HCT116 (cell line): ENCODE data around the gene SDSL. TPM values are rescaled to one million over a fixed set of nuclear protein-coding genes. Genes with fewer than 3 reads are reported as not detected.

ENCODE experiments used
- ATAC-seq: fragments of 200-7000 bp; cut with Tn5 transposase; 2 replicates; pipeline ENCODE4 v1.9.1; 2020; ENCODE audit warnings: mild to moderate bottlenecking, moderate library complexity
- BruUV-seq: library from RNA; stranded (reverse); fragments of 400-500 nt; replicated peaks from 2 replicates; lab custom pipeline; 2021; lab: Mats Ljungman, UMichigan
- CTCF ChIA-PET: fragments of 300-600 bp; sonication (Branson Sonifier 250); formaldehyde crosslinking; loops from one replicate; lab custom pipeline; 2021; ENCODE audit warnings: antibody characterized with exemption; lab: Charles Lee
- POLR2A ChIA-PET: fragments of 300-600, 350-600 bp; sonication (Branson Sonifier 250); formaldehyde crosslinking; loops from one replicate; lab custom pipeline; 2021; ENCODE audit warnings: antibody characterized with exemption; lab: Charles Lee
- RAD21 ChIA-PET, 2 experiments: fragments of 300-600 bp; sonication (Branson Sonifier 250); formaldehyde crosslinking; loops; one replicate each; lab custom pipeline; 2023; ENCODE audit warnings: low total read pairs in 2 of 2; ENCODE audit not compliant: uncharacterized antibody in 2 of 2, unreplicated experiment in 2 of 2, low non-redundant PET in 1 of 2; lab: Charles Lee
- DNase-seq: peaks from one replicate; pipeline ENCODE4 v3.0.0-alpha.2; 2010; ENCODE audit warnings: low read depth, low spot score
- H2AFZ ChIP-seq: fragments of 200-600 bp; shearing (Covaris generic), sonication (generic); 2 replicates; pipeline ENCODE4 v1.6.1; 2017; ENCODE audit warnings: low read depth, mixed run types, mixed read lengths, antibody characterized with exemption, low read length; ENCODE audit not compliant: poor library complexity, severe bottlenecking
- H3K27ac ChIP-seq: 2 replicates; pipeline ENCODE4 v1.5.1; 2012; ENCODE audit warnings: low read depth, low read length
- H3K27me3 ChIP-seq: fragments of 200-600 bp; sonication (generic); 2 replicates; pipeline ENCODE4 v1.6.1; 2016; ENCODE audit warnings: mixed run types, low read length, mixed read lengths; ENCODE audit not compliant: insufficient read depth
- H3K36me3 ChIP-seq, 2 experiments: fragments of 200-500 bp in 1 of 2; fragments of 200-600 bp in 1 of 2; sonication (Bioruptor generic) in 1 of 2; sonication (generic) in 1 of 2; 2 replicates each; pipeline versions ENCODE4 v1.5.1 to v1.6.1; 2014 to 2016; ENCODE audit warnings: low read length in 2 of 2, inconsistent platforms in 1 of 2, mixed read lengths in 1 of 2, mixed run types in 1 of 2; ENCODE audit not compliant: insufficient read depth in 2 of 2, control insufficient read depth in 1 of 2
- H3K4me1 ChIP-seq, 2 experiments: fragments of 200-600 bp in 1 of 2; sonication (generic) in 1 of 2; 2 replicates each; pipeline versions ENCODE4 v1.5.1 to v1.6.1; 2012 to 2017; ENCODE audit warnings: low read length in 2 of 2, inconsistent platforms in 1 of 2, mild to moderate bottlenecking in 1 of 2, mixed read lengths in 1 of 2, mixed run types in 1 of 2, moderate library complexity in 1 of 2; ENCODE audit not compliant: insufficient read depth in 2 of 2, control insufficient read depth in 1 of 2
- H3K4me2 ChIP-seq: fragments of 200-600 bp; sonication (generic); 2 replicates; pipeline ENCODE4 v1.6.1; 2017; ENCODE audit warnings: mixed run types, low read length, mixed read lengths
- H3K4me3 ChIP-seq, 2 experiments: fragments of 200-600 bp in 1 of 2; sonication (generic) in 1 of 2; replicated peaks in 1 of 2; 2 replicates each; pipeline ENCODE4 v1.5.1; 2011 to 2016; ENCODE audit warnings: low read length in 2 of 2, control low read depth in 1 of 2, low read depth in 1 of 2, mild to moderate bottlenecking in 1 of 2, mixed read lengths in 1 of 2, mixed run types in 1 of 2
- H3K79me2 ChIP-seq: fragments of 200-600 bp; sonication (generic); 2 replicates; pipeline ENCODE4 v1.6.1; 2017; ENCODE audit warnings: mild to moderate bottlenecking, mixed run types, low read length, moderate library complexity, mixed read lengths; ENCODE audit not compliant: insufficient read depth
- H3K9ac ChIP-seq: fragments of 200-600 bp; sonication (generic); 2 replicates; pipeline ENCODE4 v1.6.1; 2016; ENCODE audit warnings: low read length, mixed read lengths
- H3K9me2 ChIP-seq: fragments of 200-600 bp; sonication (generic), shearing (Covaris generic); 2 replicates; pipeline ENCODE4 v1.6.1; 2017; ENCODE audit warnings: mixed run types, mild to moderate bottlenecking, moderate library complexity; ENCODE audit not compliant: insufficient read depth
- H3K9me3 ChIP-seq, 2 experiments: fragments of 200-500 bp in 1 of 2; fragments of 200-600 bp in 1 of 2; sonication (Bioruptor generic) in 1 of 2; sonication (generic) in 1 of 2; 2 replicates each; pipeline ENCODE4 v1.6.1; 2014 to 2017; ENCODE audit warnings: low read length in 2 of 2, mixed read lengths in 2 of 2, inconsistent platforms in 1 of 2, low read depth in 1 of 2, mild to moderate bottlenecking in 1 of 2, mixed run types in 1 of 2, moderate library complexity in 1 of 2; ENCODE audit not compliant: control insufficient read depth in 1 of 2, insufficient read depth in 1 of 2
- H4K20me1 ChIP-seq: fragments of 200-600 bp; sonication (generic), shearing (Covaris generic); 2 replicates; pipeline ENCODE4 v1.6.1; 2017; ENCODE audit warnings: mixed run types, mild to moderate bottlenecking, moderate library complexity; ENCODE audit not compliant: insufficient read depth
- CEBPB ChIP-seq: IDR thresholded peaks from 2 replicates; pipeline ENCODE4 v1.6.1; 2012; ENCODE audit warnings: low read depth
- EGR1 ChIP-seq: IDR thresholded peaks from 2 replicates; pipeline ENCODE4 v1.6.1; 2012; ENCODE audit warnings: low read depth
- ELF1 ChIP-seq: IDR thresholded peaks from 2 replicates; pipeline ENCODE4 v1.6.1; 2012; ENCODE audit warnings: low read depth, borderline replicate concordance
- EZH2phosphoT487 ChIP-seq: fragments of 200-600 bp; IDR thresholded peaks from 2 replicates; pipeline ENCODE4 v1.6.1; 2018; ENCODE audit warnings: antibody characterized with exemption, borderline replicate concordance
- JUND ChIP-seq: IDR thresholded peaks from 2 replicates; pipeline ENCODE4 v1.6.1; 2012
- POLR2A ChIP-seq: IDR thresholded peaks from 2 replicates; pipeline ENCODE4 v1.7.0; 2011; ENCODE audit warnings: borderline replicate concordance; ENCODE audit not compliant: insufficient read depth, insufficient read length; ENCODE audit errors: extremely low read depth
- POLR2AphosphoS5 ChIP-seq: IDR thresholded peaks from 2 replicates; pipeline ENCODE4 v1.6.1; 2011; ENCODE audit warnings: mild to moderate bottlenecking, low read depth, low read length, moderate library complexity
- RAD21 ChIP-seq: IDR thresholded peaks from 2 replicates; pipeline ENCODE4 v1.6.1; 2012; ENCODE audit warnings: low read depth, mild to moderate bottlenecking
- SIN3A ChIP-seq: IDR thresholded peaks from 2 replicates; pipeline ENCODE4 v1.6.1; 2012; ENCODE audit warnings: low read depth
- SP1 ChIP-seq: IDR thresholded peaks from 2 replicates; pipeline ENCODE4 v1.6.1; 2012; ENCODE audit warnings: low read depth
- YY1 ChIP-seq: IDR thresholded peaks from 2 replicates; pipeline ENCODE4 v1.6.1; 2011; ENCODE audit warnings: low read length, low read depth, moderate library complexity, mild to moderate bottlenecking; ENCODE audit not compliant: insufficient replicate concordance; ENCODE audit errors: extremely low read depth
- ZNF274 ChIP-seq: fragments of 200-500 bp; sonication (Bioruptor generic); IDR thresholded peaks from 2 replicates; pipeline ENCODE4 v1.6.1; 2014; ENCODE audit warnings: mild to moderate bottlenecking, low read depth, low read length, inconsistent platforms
- intact Hi-C: fragments of 100-400 bp; cut with micrococcal nuclease; formaldehyde crosslinking; loops from 2 replicates; pipeline ENCODE4 v1.10.0; 2022
- total RNA-seq: library from RNA; stranded (reverse); gene quantifications from one replicate; pipeline ENCODE4 v1.2.1, GENCODE V29; 2021; ENCODE audit not compliant: unreplicated experiment
- TF ChIP-seq, protein P1 (sequence below), 3 experiments: fragments of 200-600 bp in 1 of 3; sonication (generic) in 1 of 3; IDR thresholded peaks in 2 of 3; conservative IDR thresholded peaks in 1 of 3; 2 replicates each; pipeline ENCODE4 v1.5.1; 2012 to 2017; ENCODE audit warnings: low read depth in 2 of 3, low read length in 2 of 3, antibody characterized with exemption in 1 of 3, borderline replicate concordance in 1 of 3, control low read depth in 1 of 3, mild to moderate bottlenecking in 1 of 3, mixed read lengths in 1 of 3, mixed run types in 1 of 3, moderate library complexity in 1 of 3; ENCODE audit not compliant: insufficient read depth in 1 of 3
- TF ChIP-seq, protein P2 (sequence below): IDR thresholded peaks from 2 replicates; pipeline ENCODE4 v1.6.1; 2012
- TF ChIP-seq, protein P3 (sequence below): IDR thresholded peaks from 2 replicates; pipeline ENCODE4 v1.6.1; 2012

The SDSL gene
- total RNA-seq, 1 experiment from 2014 or later = 19.1 TPM

DNA sequence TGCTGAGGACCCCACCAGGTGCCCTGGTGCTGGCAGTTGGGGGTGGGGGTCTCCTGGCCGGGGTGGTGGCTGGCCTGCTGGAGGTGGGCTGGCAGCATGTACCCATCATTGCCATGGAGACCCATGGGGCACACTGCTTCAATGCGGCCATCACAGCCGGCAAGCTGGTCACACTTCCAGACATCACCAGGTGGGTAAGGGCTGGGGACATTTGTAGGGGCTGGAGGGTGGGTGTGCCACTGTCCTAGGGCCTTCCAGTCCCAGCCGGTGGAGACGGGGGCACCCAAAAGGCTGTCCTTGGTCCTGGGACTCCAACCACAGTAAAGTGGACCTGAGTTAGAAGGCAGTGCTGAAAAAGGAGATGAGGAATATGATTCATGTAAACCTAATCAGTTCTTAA is 13.2 kb downstream of the SDSL start:
- POLR2A ChIA-PET = interaction anchor here (1.7 kb wide), 1 partner anchor 13 kb away, joined by 4 read pairs; the partner anchor contains the start of gene SDSL
- no peak for DNase-seq
- CTCF ChIA-PET = interaction anchor here (1.7 kb wide), 1 partner anchor 10 kb away, joined by 4 read pairs; no protein-coding TSS in a partner anchor

DNA sequence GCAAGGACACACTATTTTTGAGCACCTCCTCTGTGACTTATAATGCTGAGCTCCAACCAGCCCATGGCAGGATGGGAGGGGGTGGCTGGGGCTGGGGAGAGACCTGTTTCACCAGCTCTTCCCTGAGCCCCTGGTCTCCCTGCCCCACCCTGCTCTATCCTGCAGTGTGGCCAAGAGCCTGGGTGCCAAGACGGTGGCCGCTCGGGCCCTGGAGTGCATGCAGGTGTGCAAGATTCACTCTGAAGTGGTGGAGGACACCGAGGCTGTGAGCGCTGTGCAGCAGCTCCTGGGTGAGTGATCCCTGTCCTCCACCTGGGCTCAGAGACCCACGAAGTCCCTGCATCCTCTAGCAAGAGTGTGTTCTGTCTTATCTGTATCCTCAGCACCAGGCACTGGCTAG is 14.4 kb downstream of the SDSL start:
- Histone ChIP-seq H3K27ac (no peak overlapping the region), H3K79me2 (no peaks in the 10 kb centered on the region), H3K4me3 (no peak overlapping the region), H3K36me3 (no peaks in the 10 kb centered on the region), H3K9me2 (no peaks in the 10 kb centered on the region), H3K27me3 (no peaks in the 10 kb centered on the region), H3K4me2 (no peak overlapping the region), H4K20me1 (no peaks in the 10 kb centered on the region), H3K4me1 (no peaks in the 10 kb centered on the region), H3K9me3 (no peaks in the 10 kb centered on the region), H3K9ac (no peak overlapping the region), H2AFZ (no peak overlapping the region)
- TF ChIP-seq EZH2phosphoT487 = no peak
- no peak for TF ChIP-seq RAD21
- TF ChIP-seq, protein P1, sequence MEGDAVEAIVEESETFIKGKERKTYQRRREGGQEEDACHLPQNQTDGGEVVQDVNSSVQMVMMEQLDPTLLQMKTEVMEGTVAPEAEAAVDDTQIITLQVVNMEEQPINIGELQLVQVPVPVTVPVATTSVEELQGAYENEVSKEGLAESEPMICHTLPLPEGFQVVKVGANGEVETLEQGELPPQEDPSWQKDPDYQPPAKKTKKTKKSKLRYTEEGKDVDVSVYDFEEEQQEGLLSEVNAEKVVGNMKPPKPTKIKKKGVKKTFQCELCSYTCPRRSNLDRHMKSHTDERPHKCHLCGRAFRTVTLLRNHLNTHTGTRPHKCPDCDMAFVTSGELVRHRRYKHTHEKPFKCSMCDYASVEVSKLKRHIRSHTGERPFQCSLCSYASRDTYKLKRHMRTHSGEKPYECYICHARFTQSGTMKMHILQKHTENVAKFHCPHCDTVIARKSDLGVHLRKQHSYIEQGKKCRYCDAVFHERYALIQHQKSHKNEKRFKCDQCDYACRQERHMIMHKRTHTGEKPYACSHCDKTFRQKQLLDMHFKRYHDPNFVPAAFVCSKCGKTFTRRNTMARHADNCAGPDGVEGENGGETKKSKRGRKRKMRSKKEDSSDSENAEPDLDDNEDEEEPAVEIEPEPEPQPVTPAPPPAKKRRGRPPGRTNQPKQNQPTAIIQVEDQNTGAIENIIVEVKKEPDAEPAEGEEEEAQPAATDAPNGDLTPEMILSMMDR (IDR thresholded peaks at IDR 0.05 in 2 of 3, conservative IDR thresholded peaks at IDR 0.05 in 1 of 3; ENCODE audit: borderline replicate concordance in 1 of 3, insufficient read depth in 1 of 3, low read depth in 2 of 3, low read length in 2 of 3) = no peak
- TF ChIP-seq POLR2A = no peak
- no peak for TF ChIP-seq SIN3A
- no peak for TF ChIP-seq ZNF274
- ChIA-PET CTCF (interaction anchor here (1.7 kb wide), 1 partner anchor 11 kb away, joined by 4 read pairs; no protein-coding TSS in a partner anchor), POLR2A (no interaction called here), RAD21 (no interaction called here)
- no TSS peak for BruUV-seq
- intact Hi-C loops = no loop called here
- ATAC-seq (no peak), DNase-seq (no peak)

More for the DNA sequence above, 13.2 kb downstream of the SDSL start:
- Histone ChIP-seq H2AFZ (no peak overlapping the region), H3K27me3 (no peaks in the 10 kb centered on the region), H4K20me1 (no peaks in the 10 kb centered on the region), H3K9me2 (no peaks in the 10 kb centered on the region), H3K79me2 (no peaks in the 10 kb centered on the region), H3K9me3 (no peaks in the 10 kb centered on the region), H3K36me3 (no peaks in the 10 kb centered on the region), H3K27ac (no peak overlapping the region), H3K4me1 (no peaks in the 10 kb centered on the region), H3K4me2 (no peak overlapping the region), H3K9ac (no peak overlapping the region), H3K4me3 (no peak overlapping the region)
- TF ChIP-seq ELF1 = no peak
- no peak for TF ChIP-seq POLR2AphosphoS5
- no peak for TF ChIP-seq SP1
- TF ChIP-seq POLR2A = no peak
- TF ChIP-seq, protein P2, sequence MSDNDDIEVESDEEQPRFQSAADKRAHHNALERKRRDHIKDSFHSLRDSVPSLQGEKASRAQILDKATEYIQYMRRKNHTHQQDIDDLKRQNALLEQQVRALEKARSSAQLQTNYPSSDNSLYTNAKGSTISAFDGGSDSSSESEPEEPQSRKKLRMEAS = no peak
- TF ChIP-seq ZNF274 = no peak
- TF ChIP-seq CEBPB = no peak
- TF ChIP-seq EZH2phosphoT487 = no peak
- no peak for TF ChIP-seq YY1
- no peak for TF ChIP-seq JUND
- TF ChIP-seq, protein P3, sequence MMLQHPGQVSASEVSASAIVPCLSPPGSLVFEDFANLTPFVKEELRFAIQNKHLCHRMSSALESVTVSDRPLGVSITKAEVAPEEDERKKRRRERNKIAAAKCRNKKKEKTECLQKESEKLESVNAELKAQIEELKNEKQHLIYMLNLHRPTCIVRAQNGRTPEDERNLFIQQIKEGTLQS = no peak
- TF ChIP-seq EGR1 = no peak
- TF ChIP-seq SIN3A = no peak
- RAD21 ChIA-PET = no interaction called here
- no TSS peak for BruUV-seq
- ATAC-seq = no peak
- intact Hi-C loops = no loop called here
